PC-3 (cell line): ENCODE results near the gene EVA1A.

Experiments used
- EZH2 ChIP-seq: fragments of 300-600 bp; sonication (generic); IDR thresholded peaks from one replicate; pipeline ENCODE4 v1.6.1; 2017; ENCODE audit warnings: antibody characterized with exemption, mild to moderate bottlenecking, low read length; ENCODE audit not compliant: unreplicated experiment
- EZH2phosphoT487 ChIP-seq: fragments of 300-600 bp; sonication (generic); IDR thresholded peaks from 2 replicates; pipeline ENCODE4 v1.6.1; 2018; ENCODE audit warnings: mild to moderate bottlenecking, antibody characterized with exemption, low read length, borderline replicate concordance
- TF ChIP-seq, protein P1 (sequence below): fragments of 300-600 bp; sonication (generic); conservative IDR thresholded peaks from 2 replicates; pipeline ENCODE4 v1.5.1; 2017; ENCODE audit warnings: antibody characterized with exemption, low read depth, mild to moderate bottlenecking, low read length

DNA sequence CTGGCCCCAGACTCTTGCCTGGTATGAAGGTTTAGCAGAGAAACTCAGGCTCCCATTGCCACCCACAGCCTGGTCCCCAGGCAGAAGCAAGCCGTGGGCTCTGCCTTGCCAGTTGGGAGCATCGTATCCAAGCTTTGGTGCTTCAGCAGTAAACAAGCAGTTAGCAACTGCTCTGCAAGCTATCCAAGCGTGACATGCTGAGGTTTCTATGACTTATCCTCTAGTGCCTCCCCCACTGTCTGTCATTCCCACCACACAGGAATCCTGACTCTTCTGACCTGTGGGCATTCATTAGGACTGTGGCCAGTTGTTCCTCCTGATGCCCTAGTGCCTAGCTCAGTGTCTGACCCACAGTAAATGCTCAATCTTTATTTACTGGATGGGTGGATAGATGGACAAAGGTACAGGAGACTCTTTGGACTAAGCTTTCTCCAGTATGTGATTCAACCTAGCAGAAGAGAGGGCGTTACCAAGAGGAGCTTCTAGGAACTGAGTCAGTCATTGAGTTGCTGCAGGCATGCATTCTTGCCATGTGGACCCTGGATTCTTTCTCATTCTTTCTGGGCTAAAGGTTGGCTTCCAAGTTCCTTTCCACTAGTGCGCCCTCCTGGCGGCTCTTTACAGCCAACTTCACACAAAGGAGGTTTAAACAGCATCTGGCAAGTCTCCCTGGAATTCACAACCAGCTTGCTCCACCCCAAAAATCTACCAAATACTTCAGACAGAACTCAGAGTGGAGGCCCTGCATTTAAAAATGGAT lies 45.2 kb upstream of the EVA1A start:
- TF ChIP-seq, protein P1, sequence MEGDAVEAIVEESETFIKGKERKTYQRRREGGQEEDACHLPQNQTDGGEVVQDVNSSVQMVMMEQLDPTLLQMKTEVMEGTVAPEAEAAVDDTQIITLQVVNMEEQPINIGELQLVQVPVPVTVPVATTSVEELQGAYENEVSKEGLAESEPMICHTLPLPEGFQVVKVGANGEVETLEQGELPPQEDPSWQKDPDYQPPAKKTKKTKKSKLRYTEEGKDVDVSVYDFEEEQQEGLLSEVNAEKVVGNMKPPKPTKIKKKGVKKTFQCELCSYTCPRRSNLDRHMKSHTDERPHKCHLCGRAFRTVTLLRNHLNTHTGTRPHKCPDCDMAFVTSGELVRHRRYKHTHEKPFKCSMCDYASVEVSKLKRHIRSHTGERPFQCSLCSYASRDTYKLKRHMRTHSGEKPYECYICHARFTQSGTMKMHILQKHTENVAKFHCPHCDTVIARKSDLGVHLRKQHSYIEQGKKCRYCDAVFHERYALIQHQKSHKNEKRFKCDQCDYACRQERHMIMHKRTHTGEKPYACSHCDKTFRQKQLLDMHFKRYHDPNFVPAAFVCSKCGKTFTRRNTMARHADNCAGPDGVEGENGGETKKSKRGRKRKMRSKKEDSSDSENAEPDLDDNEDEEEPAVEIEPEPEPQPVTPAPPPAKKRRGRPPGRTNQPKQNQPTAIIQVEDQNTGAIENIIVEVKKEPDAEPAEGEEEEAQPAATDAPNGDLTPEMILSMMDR, result peak; percentile 61
- TF ChIP-seq EZH2phosphoT487 (no peak), EZH2 (no peak)
